Measurements from ENCODE around the gene FOXC2. TPM values are rescaled to one million over a fixed set of nuclear protein-coding genes. Genes with fewer than 3 reads are reported as not detected.

Gene FOXC2
- total and polyA plus RNA-seq, 2 of the 13 experiments (the other 11 are each of a cell fraction or from before 2014, with no cell fraction given): not detected

- POLR2A ChIA-PET: no interaction called here
- intact Hi-C loops (cut with micrococcal nuclease; ENCODE audit: unreplicated experiment): loop anchor here (1.0 kb wide), 1 partner anchor 177 kb away; no protein-coding TSS in a partner anchor
Observed at GRCh38 chr16:86517033-86517432, 49.6 kb upstream of the FOXC2 start.

GRCh38 chr16:86517652-86518258 lies 48.9 kb upstream of the FOXC2 start:
- H2AFZ ChIP-seq (ENCODE audit: low read length): no peak overlapping the region
- peak; percentile 47 for DNase-seq (ENCODE audit: low spot score)
- BruUV-seq (replicated peaks): no TSS peak
- no peak for TF ChIP-seq RBM39 (IDR thresholded peaks at IDR 0.05; ENCODE audit: low read depth, low read length, poor library complexity, severe bottlenecking)
- no peak for TF ChIP-seq PLRG1 (conservative IDR thresholded peaks at IDR 0.05)
- no peak for TF ChIP-seq ZNF331 (CRISPR knock-in tag; IDR thresholded peaks at IDR 0.05)
- 0 out of 2 replicates have a peak, but pooled peaks have one; percentile 18 for TF ChIP-seq SRY (CRISPR knock-in tag; IDR thresholded peaks at IDR 0.05)
- TF ChIP-seq ZNF598 (CRISPR knock-in tag; IDR thresholded peaks at IDR 0.05; ENCODE audit: borderline replicate concordance): 0 out of 2 replicates have a peak, but pooled peaks have one; percentile 40
- TF ChIP-seq TBX2 (CRISPR knock-in tag; IDR thresholded peaks at IDR 0.05; ENCODE audit: borderline replicate concordance): 0 out of 2 replicates have a peak, but pooled peaks have one; percentile 19
- no peak for TF ChIP-seq SALL2 (CRISPR knock-in tag; IDR thresholded peaks at IDR 0.05)
- no peak for TF ChIP-seq SOX6 (IDR thresholded peaks at IDR 0.05)
- TF ChIP-seq SOX6 (CRISPR knock-in tag; IDR thresholded peaks at IDR 0.05): no peak
- no peak for TF ChIP-seq USF2 (IDR thresholded peaks at IDR 0.05; ENCODE audit: low read depth, low read length)
- TF ChIP-seq USF2 (CRISPR knock-in tag; IDR thresholded peaks at IDR 0.05; ENCODE audit: borderline replicate concordance): no peak
- no peak for TF ChIP-seq SAFB2 (CRISPR knock-in tag; IDR thresholded peaks at IDR 0.05; ENCODE audit: borderline replicate concordance, low read depth)

More at GRCh38 chr16:86517033-86517432, 49.6 kb upstream of the FOXC2 start:
- Histone ChIP-seq H3K4me2 (ENCODE audit: low read depth, low read length) (no peak overlapping the region), H3K27me3 (ENCODE audit: control insufficient read depth in 1 of 2, insufficient read depth in 2 of 2, low read length in 2 of 2) (peaks cover 18 to 89% of the 10 kb centered on the region in 2 experiments), H3K27ac (ENCODE audit: extremely low read length, insufficient read depth, low read length) (no peak overlapping the region), H4K20me1 (ENCODE audit: insufficient read depth, low read length) (no peaks in the 10 kb centered on the region; the same call in 1 of the 2 replicates), H3K9ac (ENCODE audit: insufficient read depth, low read depth, low read length) (no peak overlapping the region), H3K4me1 (ENCODE audit: insufficient read depth, low read length) (peaks cover 9% of the 10 kb centered on the region), H3K36me3 (replicated peaks in 1 of 2; ENCODE audit: control insufficient read depth in 1 of 2, insufficient read depth in 2 of 2, low read length in 2 of 2) (no peaks in the 10 kb centered on the region), H3K4me3 (replicated peaks in 1 of 3; ENCODE audit: insufficient read depth in 1 of 3, low read depth in 2 of 3, low read length in 3 of 3) (no peak overlapping the region), H2AFZ (ENCODE audit: low read length) (no peak overlapping the region), H3K9me3 (ENCODE audit: low read length) (no peaks in the 10 kb centered on the region), H3K79me2 (ENCODE audit: insufficient read depth, low read length) (no peaks in the 10 kb centered on the region)
- no peak for DNase-seq (ENCODE audit: low spot score)
- 41% methylated on average over 9 of the region's 9 CpGs for WGBS (ENCODE audit: low lambda C conversion rate)
- no peak for FAIRE-seq
- CTCF ChIA-PET (ENCODE audit: low intra/inter-chr PET ratio, low total read pairs): interaction anchor here (1.1 to 2.7 kb wide), 4 partner anchors 176 to 472 kb away, joined by 3 to 23 read pairs (median 13); no protein-coding TSS in a partner anchor
- TF ChIP-seq HNRNPH1 (optimal IDR thresholded peaks at IDR 0.05; ENCODE audit: low read depth, low read length) (no peak), HDAC1 (CRISPR knock-in tag; IDR thresholded peaks at IDR 0.05) (no peak), ZNF317 (CRISPR knock-in tag; IDR thresholded peaks at IDR 0.05) (no peak), FOSL2 (CRISPR knock-in tag; IDR thresholded peaks at IDR 0.05) (no peak), PRPF4 (IDR thresholded peaks at IDR 0.05; ENCODE audit: low read depth, low read length, poor library complexity, severe bottlenecking) (no peak)
- BruUV-seq (replicated peaks): no TSS peak
- no peak for ATAC-seq
- in situ Hi-C loops (cut with HindIII; ENCODE audit: extremely low pct_ligation_motif_present, low pct_unique_long_range_greater_than_20kb): loop anchor here (5.0 to 25.0 kb wide), 4 partner anchors 175 to 705 kb away; no protein-coding TSS in a partner anchor

More at GRCh38 chr16:86517652-86518258, 48.9 kb upstream of the FOXC2 start:
- Histone ChIP-seq H3K4me2 (ENCODE audit: low read depth, low read length) (peak overlapping the region; percentile 38; the same call in 1 of the 2 replicates), H3K79me2 (ENCODE audit: insufficient read depth, low read length) (no peaks in the 10 kb centered on the region), H3K9ac (ENCODE audit: insufficient read depth, low read depth, low read length) (peak overlapping the region; percentile 7; the same call in 1 of the 2 replicates), H3K4me3 (replicated peaks in 1 of 3; ENCODE audit: insufficient read depth in 1 of 3, low read depth in 2 of 3, low read length in 3 of 3) (peak overlapping the region in 1 of 3 experiments; percentile 11; a peak in 1 of 6 replicates), H4K20me1 (ENCODE audit: insufficient read depth, low read length) (no peaks in the 10 kb centered on the region; the same call in 1 of the 2 replicates), H3K36me3 (replicated peaks in 1 of 2; ENCODE audit: control insufficient read depth in 1 of 2, insufficient read depth in 2 of 2, low read length in 2 of 2) (no peaks in the 10 kb centered on the region), H3K9me3 (ENCODE audit: low read length) (no peaks in the 10 kb centered on the region), H3K4me1 (ENCODE audit: insufficient read depth, low read length) (peaks cover 9% of the 10 kb centered on the region), H3K27me3 (ENCODE audit: control insufficient read depth in 1 of 2, insufficient read depth in 2 of 2, low read length in 2 of 2) (peaks cover 18 to 89% of the 10 kb centered on the region in 2 experiments), H3K27ac (ENCODE audit: extremely low read length, insufficient read depth, low read length) (no peak overlapping the region)
- FAIRE-seq: peak; percentile 56
- WGBS (ENCODE audit: low lambda C conversion rate): 3% methylated on average over 9 of the region's 17 CpGs
- intact Hi-C loops (cut with micrococcal nuclease; ENCODE audit: unreplicated experiment) (loop anchor here (1.0 kb wide), 1 partner anchor 177 kb away; no protein-coding TSS in a partner anchor), in situ Hi-C loops (cut with HindIII; ENCODE audit: extremely low pct_ligation_motif_present, low pct_unique_long_range_greater_than_20kb) (loop anchor here (5.0 to 25.0 kb wide), 4 partner anchors 175 to 705 kb away; no protein-coding TSS in a partner anchor)
- ChIA-PET POLR2A (no interaction called here), CTCF (ENCODE audit: low intra/inter-chr PET ratio, low total read pairs) (interaction anchor here (1.1 to 2.7 kb wide), 4 partner anchors 177 to 473 kb away, joined by 3 to 23 read pairs (median 13); no protein-coding TSS in a partner anchor)
- ATAC-seq: peak; percentile 90
